ENCODE results near the gene SLC8B1. TPM values are rescaled to one million over a fixed set of nuclear protein-coding genes. Genes with fewer than 3 reads are reported as not detected.
"Not testable (repeated sequence)": the region's sequence is repeated elsewhere in the genome, so short reads cannot be mapped to it uniquely, and the experiment has no call there.

Gene SLC8B1
- total RNA-seq, 2 donors from 2014 or later, result 23.1 to 94.7 TPM

- no peak for TF ChIP-seq CTCF (IDR thresholded peaks at IDR 0.05)
- no peak for TF ChIP-seq POLR2A (IDR thresholded peaks at IDR 0.05)
- TF ChIP-seq POLR2AphosphoS5 (IDR thresholded peaks at IDR 0.05), result no peak
- H3K4me1 ChIP-seq (replicated peaks), result peaks cover 9% of the 10 kb centered on the region
- no peak overlapping the region for H3K4me3 ChIP-seq
- no peaks in the 10 kb centered on the region for H3K27me3 ChIP-seq (replicated peaks; ENCODE audit: insufficient read depth)
- no peak overlapping the region for H3K27ac ChIP-seq
- intact Hi-C loops (cut with DNase I), result no loop called here
- H3K9me3 ChIP-seq, result no peaks in the 10 kb centered on the region
- no peak for DNase-seq (ENCODE audit: low spot score)
- 75% methylated on average over 12 of the region's 12 CpGs for WGBS
- H3K36me3 ChIP-seq, result no peaks in the 10 kb centered on the region
Measured at GRCh38 chr12:113361574-113362370, 26.9 kb upstream of the SLC8B1 start.

- 71% methylated on average over 9 of the region's 9 CpGs for WGBS
- no peak overlapping the region for H3K4me3 ChIP-seq
- peaks cover 9% of the 10 kb centered on the region for H3K4me1 ChIP-seq (replicated peaks)
- no peak for TF ChIP-seq CTCF (IDR thresholded peaks at IDR 0.05)
- no peak for TF ChIP-seq POLR2AphosphoS5 (IDR thresholded peaks at IDR 0.05)
- no peak for TF ChIP-seq POLR2A (IDR thresholded peaks at IDR 0.05)
- no peak overlapping the region for H3K27ac ChIP-seq
- H3K27me3 ChIP-seq (replicated peaks; ENCODE audit: insufficient read depth), result no peaks in the 10 kb centered on the region
- no peak for DNase-seq (ENCODE audit: low spot score)
- no peaks in the 10 kb centered on the region for H3K9me3 ChIP-seq
- intact Hi-C loops (cut with DNase I), result loop anchor here (2.0 kb wide), 1 partner anchor 25 kb away; the partner anchor contains the start of gene SLC8B1
- no peaks in the 10 kb centered on the region for H3K36me3 ChIP-seq
Measured at GRCh38 chr12:113359939-113360748, 25.2 kb upstream of the SLC8B1 start.

- peak overlapping the region; percentile 82 to 84 for H3K27ac ChIP-seq
- H3K27me3 ChIP-seq (replicated peaks; ENCODE audit: insufficient read depth), result no peaks in the 10 kb centered on the region
- intact Hi-C loops (cut with DNase I), result loop anchor here (2.0 kb wide), 1 partner anchor 25 kb away; the partner anchor contains the start of gene SLC8B1
- H3K9me3 ChIP-seq, result no peaks in the 10 kb centered on the region
- peak; percentile 17 for DNase-seq (ENCODE audit: low spot score)
- H3K4me3 ChIP-seq, result peak overlapping the region; percentile 86 to 91
- TF ChIP-seq POLR2AphosphoS5 (IDR thresholded peaks at IDR 0.05) (no peak), CTCF (IDR thresholded peaks at IDR 0.05) (no peak), POLR2A (IDR thresholded peaks at IDR 0.05) (no peak)
- H3K4me1 ChIP-seq (replicated peaks), result peaks cover 9% of the 10 kb centered on the region
- H3K36me3 ChIP-seq, result no peaks in the 10 kb centered on the region
- 23% methylated on average over 11 of the region's 11 CpGs for WGBS
Measured at GRCh38 chr12:113359133-113359938, 24.4 kb upstream of the SLC8B1 start.

GRCh38 chr12:113358381-113359132 is 23.6 kb upstream of the SLC8B1 start, which contains the start of gene PLBD2:
Gene PLBD2, plus strand, starts transcription at chr12:113358587. Its CDS starts 14 bp downstream, at chr12:113358601.
- DNase-seq (ENCODE audit: low spot score), result peak; percentile 93
- Histone ChIP-seq H3K4me3 (peak within 1 kb of the TSS; percentile 86 to 91), H3K27me3 (replicated peaks; ENCODE audit: insufficient read depth) (no peaks in the 10 kb centered on the region), H3K36me3 (no peaks in the 10 kb centered on the region), H3K27ac (peak within 1 kb of the TSS; percentile 82 to 84), H3K9me3 (no peaks in the 10 kb centered on the region), H3K4me1 (replicated peaks) (peaks cover 9% of the 10 kb centered on the region)
- peak; percentile 45 for TF ChIP-seq POLR2A (IDR thresholded peaks at IDR 0.05)
- TF ChIP-seq CTCF (IDR thresholded peaks at IDR 0.05), result no peak
- TF ChIP-seq POLR2AphosphoS5 (IDR thresholded peaks at IDR 0.05), result peak; percentile 76
- intact Hi-C loops (cut with DNase I), result loop anchor here (2.0 kb wide), 1 partner anchor 24 kb away; the partner anchor contains the start of gene SLC8B1
- WGBS, result 0% methylated on average over 55 of the region's 67 CpGs

GRCh38 chr12:113354192-113354591 is 19.3 kb upstream of the SLC8B1 start:
- 94% methylated on average over 7 of the region's 7 CpGs for WGBS
- H3K27me3 ChIP-seq (replicated peaks; ENCODE audit: insufficient read depth); H3K36me3 ChIP-seq; H3K27ac ChIP-seq; H3K4me3 ChIP-seq; DNase-seq (ENCODE audit: low spot score); intact Hi-C loops (cut with DNase I); H3K4me1 ChIP-seq (replicated peaks); H3K9me3 ChIP-seq: not testable (repeated sequence)
